ENCODE data around the gene E2F4. TPM values are rescaled to one million over a fixed set of nuclear protein-coding genes. Genes with fewer than 3 reads are reported as not detected.
A peak's percentile ranks its signal among the peaks of the same experiment; 100 is the strongest.

The E2F4 gene, protein sequence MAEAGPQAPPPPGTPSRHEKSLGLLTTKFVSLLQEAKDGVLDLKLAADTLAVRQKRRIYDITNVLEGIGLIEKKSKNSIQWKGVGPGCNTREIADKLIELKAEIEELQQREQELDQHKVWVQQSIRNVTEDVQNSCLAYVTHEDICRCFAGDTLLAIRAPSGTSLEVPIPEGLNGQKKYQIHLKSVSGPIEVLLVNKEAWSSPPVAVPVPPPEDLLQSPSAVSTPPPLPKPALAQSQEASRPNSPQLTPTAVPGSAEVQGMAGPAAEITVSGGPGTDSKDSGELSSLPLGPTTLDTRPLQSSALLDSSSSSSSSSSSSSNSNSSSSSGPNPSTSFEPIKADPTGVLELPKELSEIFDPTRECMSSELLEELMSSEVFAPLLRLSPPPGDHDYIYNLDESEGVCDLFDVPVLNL
- polyA plus RNA-seq (2011; rRNA removed): 65.1 and 71.8 TPM in 2 replicates
- polyA plus RNA-seq (2012; cell fraction: cytosol; rRNA removed): 128 and 154 TPM in 2 replicates
- polyA plus RNA-seq (2012; cell fraction: nucleus; rRNA removed): 347 and 361 TPM in 2 replicates
- polyA plus RNA-seq (2017; fragmentation: RNase III; extraction: RNeasy Plus Mini Kit Qiagen cat#74134 plus additional on column Dnase treatment): 66.0 to 69.6 TPM (median 66.6 TPM) in 3 replicates
- 106 and 115 TPM in 2 replicates for polyA minus RNA-seq (2011; rRNA and poly(A)+ RNA removed)

DNA sequence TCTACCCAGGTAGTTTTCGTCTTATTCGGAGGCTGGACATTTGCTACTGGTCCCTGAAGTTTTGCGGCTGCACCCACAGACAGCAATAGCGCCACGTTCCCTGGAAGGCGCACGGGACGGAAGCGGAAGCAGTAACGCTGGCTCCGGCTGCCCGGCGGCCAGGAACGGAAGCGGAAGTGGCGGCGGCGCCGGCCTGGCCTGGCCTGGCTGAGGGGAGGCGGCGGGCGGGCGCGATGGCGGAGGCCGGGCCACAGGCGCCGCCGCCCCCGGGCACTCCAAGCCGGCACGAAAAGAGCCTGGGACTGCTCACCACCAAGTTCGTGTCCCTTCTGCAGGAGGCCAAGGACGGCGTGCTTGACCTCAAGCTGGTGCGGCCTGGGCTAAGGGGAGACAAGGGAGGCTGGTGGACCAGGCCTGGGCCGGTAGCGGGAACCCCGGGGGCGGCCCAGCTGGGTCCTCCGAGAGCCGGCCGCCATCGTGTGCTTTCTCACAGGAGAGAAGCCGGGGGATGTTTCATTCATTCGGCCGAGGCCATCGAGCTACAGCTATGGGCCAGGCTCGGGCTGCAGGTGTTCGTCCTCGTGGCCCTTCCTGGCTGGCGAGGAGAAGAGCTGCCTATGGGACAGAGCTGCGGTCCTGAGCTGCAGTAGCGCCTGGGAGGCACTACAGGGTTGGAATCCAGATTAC lies at the start of gene E2F4:
Gene E2F4, plus strand, starts transcription at position 161 of the 687 bp plus-strand sequence. Its CDS starts 73 bp downstream, at position 234.
- Histone ChIP-seq H3K27ac (peak within 1 kb of the TSS; percentile 97), H3K9me3 (no peaks in the 10 kb centered on the region), H3K4me3 (peak within 1 kb of the TSS; percentile 95), H3K4me2 (peak within 1 kb of the TSS; percentile 82), H3K4me1 (peaks cover 16% of the 10 kb centered on the region)
- ChIA-PET CTCF (interaction anchor here (0.6 to 10.3 kb wide), 7 partner anchors 12 to 274 kb away, joined by 3 to 105 read pairs (median 4); no protein-coding TSS in a partner anchor), POLR2A (interaction anchor here (0.8 to 1.8 kb wide), 2 partner anchors 35 to 52 kb away, joined by 3 to 6 read pairs; partner anchors contain the start of gene TMEM208)
- TF ChIP-seq, protein P1, sequence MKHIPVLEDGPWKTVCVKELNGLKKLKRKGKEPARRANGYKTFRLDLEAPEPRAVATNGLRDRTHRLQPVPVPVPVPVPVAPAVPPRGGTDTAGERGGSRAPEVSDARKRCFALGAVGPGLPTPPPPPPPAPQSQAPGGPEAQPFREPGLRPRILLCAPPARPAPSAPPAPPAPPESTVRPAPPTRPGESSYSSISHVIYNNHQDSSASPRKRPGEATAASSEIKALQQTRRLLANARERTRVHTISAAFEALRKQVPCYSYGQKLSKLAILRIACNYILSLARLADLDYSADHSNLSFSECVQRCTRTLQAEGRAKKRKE (CRISPR knock-in tag; IDR thresholded peaks at IDR 0.05; ENCODE audit: low read depth): no peak
- TF ChIP-seq POLR2A (IDR thresholded peaks at IDR 0.05; ENCODE audit: low read length) (peak; percentile 71), GATA3 (IDR thresholded peaks at IDR 0.05; ENCODE audit: borderline replicate concordance) (0 out of 2 replicates have a peak, but pooled peaks have one; percentile 3), MYC (IDR thresholded peaks at IDR 0.05; ENCODE audit: borderline replicate concordance, low read length) (peak; percentile 70), HOXB13 (CRISPR knock-in tag; IDR thresholded peaks at IDR 0.05; ENCODE audit: low read depth) (no peak), TP53 (CRISPR knock-in tag; IDR thresholded peaks at IDR 0.05) (no peak), JUN (IDR thresholded peaks at IDR 0.05) (peak; percentile 38 to 94), PHF8 (IDR thresholded peaks at IDR 0.05; ENCODE audit: borderline replicate concordance, low read depth) (peak; percentile 77), KDM5A (IDR thresholded peaks at IDR 0.05) (peak; percentile 77), FOSL2 (IDR thresholded peaks at IDR 0.05) (no peak), FOSL2 (CRISPR knock-in tag; IDR thresholded peaks at IDR 0.05) (0 out of 2 replicates have a peak, but pooled peaks have one; percentile 5), BHLHE40 (IDR thresholded peaks at IDR 0.05; ENCODE audit: low read depth, low read length) (peak; percentile 75), EP300 (IDR thresholded peaks at IDR 0.05) (no peak), SMC3 (IDR thresholded peaks at IDR 0.05) (no peak), RNF2 (IDR thresholded peaks at IDR 0.05; ENCODE audit: borderline replicate concordance, low read depth) (no peak), TFCP2L1 (CRISPR knock-in tag; IDR thresholded peaks at IDR 0.05) (no peak)
- TF ChIP-seq, protein P2, sequence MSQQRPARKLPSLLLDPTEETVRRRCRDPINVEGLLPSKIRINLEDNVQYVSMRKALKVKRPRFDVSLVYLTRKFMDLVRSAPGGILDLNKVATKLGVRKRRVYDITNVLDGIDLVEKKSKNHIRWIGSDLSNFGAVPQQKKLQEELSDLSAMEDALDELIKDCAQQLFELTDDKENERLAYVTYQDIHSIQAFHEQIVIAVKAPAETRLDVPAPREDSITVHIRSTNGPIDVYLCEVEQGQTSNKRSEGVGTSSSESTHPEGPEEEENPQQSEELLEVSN (IDR thresholded peaks at IDR 0.05; ENCODE audit: borderline replicate concordance, low read depth): no peak
- TF ChIP-seq, protein P3, sequence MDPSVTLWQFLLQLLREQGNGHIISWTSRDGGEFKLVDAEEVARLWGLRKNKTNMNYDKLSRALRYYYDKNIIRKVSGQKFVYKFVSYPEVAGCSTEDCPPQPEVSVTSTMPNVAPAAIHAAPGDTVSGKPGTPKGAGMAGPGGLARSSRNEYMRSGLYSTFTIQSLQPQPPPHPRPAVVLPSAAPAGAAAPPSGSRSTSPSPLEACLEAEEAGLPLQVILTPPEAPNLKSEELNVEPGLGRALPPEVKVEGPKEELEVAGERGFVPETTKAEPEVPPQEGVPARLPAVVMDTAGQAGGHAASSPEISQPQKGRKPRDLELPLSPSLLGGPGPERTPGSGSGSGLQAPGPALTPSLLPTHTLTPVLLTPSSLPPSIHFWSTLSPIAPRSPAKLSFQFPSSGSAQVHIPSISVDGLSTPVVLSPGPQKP (IDR thresholded peaks at IDR 0.05; ENCODE audit: low read depth, low read length): 0 out of 2 replicates have a peak, but pooled peaks have one; percentile 61
- TF ChIP-seq, protein P4, sequence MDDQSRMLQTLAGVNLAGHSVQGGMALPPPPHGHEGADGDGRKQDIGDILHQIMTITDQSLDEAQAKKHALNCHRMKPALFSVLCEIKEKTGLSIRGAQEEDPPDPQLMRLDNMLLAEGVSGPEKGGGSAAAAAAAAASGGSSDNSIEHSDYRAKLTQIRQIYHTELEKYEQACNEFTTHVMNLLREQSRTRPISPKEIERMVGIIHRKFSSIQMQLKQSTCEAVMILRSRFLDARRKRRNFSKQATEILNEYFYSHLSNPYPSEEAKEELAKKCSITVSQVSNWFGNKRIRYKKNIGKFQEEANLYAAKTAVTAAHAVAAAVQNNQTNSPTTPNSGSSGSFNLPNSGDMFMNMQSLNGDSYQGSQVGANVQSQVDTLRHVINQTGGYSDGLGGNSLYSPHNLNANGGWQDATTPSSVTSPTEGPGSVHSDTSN (IDR thresholded peaks at IDR 0.05): 0 out of 2 replicates have a peak, but pooled peaks have one; percentile 7
- TF ChIP-seq, protein P5, sequence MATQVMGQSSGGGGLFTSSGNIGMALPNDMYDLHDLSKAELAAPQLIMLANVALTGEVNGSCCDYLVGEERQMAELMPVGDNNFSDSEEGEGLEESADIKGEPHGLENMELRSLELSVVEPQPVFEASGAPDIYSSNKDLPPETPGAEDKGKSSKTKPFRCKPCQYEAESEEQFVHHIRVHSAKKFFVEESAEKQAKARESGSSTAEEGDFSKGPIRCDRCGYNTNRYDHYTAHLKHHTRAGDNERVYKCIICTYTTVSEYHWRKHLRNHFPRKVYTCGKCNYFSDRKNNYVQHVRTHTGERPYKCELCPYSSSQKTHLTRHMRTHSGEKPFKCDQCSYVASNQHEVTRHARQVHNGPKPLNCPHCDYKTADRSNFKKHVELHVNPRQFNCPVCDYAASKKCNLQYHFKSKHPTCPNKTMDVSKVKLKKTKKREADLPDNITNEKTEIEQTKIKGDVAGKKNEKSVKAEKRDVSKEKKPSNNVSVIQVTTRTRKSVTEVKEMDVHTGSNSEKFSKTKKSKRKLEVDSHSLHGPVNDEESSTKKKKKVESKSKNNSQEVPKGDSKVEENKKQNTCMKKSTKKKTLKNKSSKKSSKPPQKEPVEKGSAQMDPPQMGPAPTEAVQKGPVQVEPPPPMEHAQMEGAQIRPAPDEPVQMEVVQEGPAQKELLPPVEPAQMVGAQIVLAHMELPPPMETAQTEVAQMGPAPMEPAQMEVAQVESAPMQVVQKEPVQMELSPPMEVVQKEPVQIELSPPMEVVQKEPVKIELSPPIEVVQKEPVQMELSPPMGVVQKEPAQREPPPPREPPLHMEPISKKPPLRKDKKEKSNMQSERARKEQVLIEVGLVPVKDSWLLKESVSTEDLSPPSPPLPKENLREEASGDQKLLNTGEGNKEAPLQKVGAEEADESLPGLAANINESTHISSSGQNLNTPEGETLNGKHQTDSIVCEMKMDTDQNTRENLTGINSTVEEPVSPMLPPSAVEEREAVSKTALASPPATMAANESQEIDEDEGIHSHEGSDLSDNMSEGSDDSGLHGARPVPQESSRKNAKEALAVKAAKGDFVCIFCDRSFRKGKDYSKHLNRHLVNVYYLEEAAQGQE (IDR thresholded peaks at IDR 0.05): peak; percentile 35; the same call in 1 of the 2 replicates
- TF ChIP-seq, protein P6, sequence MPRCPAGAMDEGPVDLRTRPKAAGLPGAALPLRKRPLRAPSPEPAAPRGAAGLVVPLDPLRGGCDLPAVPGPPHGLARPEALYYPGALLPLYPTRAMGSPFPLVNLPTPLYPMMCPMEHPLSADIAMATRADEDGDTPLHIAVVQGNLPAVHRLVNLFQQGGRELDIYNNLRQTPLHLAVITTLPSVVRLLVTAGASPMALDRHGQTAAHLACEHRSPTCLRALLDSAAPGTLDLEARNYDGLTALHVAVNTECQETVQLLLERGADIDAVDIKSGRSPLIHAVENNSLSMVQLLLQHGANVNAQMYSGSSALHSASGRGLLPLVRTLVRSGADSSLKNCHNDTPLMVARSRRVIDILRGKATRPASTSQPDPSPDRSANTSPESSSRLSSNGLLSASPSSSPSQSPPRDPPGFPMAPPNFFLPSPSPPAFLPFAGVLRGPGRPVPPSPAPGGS (IDR thresholded peaks at IDR 0.05): peak; percentile 89
- TF ChIP-seq, protein P7, sequence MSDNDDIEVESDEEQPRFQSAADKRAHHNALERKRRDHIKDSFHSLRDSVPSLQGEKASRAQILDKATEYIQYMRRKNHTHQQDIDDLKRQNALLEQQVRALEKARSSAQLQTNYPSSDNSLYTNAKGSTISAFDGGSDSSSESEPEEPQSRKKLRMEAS (IDR thresholded peaks at IDR 0.05): peak; percentile 47
- DNase-seq (ENCODE audit: low read depth in 1 of 2, low spot score in 1 of 2): peak; percentile 90 to 92
- peak; percentile 96 to 98 for ATAC-seq
- no peak for FAIRE-seq
- under 1% methylated on average over 42 of the region's 54 CpGs for WGBS (ENCODE audit: missing lambda C conversion rate)
